GM18870 (cell line): ENCODE measurements around the gene L3MBTL4.
"Not testable (repeated sequence)": the region's sequence is repeated elsewhere in the genome, so short reads cannot be mapped to it uniquely, and the experiment has no call there.

ENCODE experiments used
- ATAC-seq: cut with Tn5 transposase; IDR thresholded peaks from one replicate; pipeline ENCODE4 v1.9.1; 2021; ENCODE audit warnings: moderate library complexity; ENCODE audit not compliant: unreplicated experiment

The L3MBTL4 gene

GRCh38 chr18:6406910-6407470 is 7.7 kb downstream of the L3MBTL4 start:
- ATAC-seq, result no peak

- no peak for ATAC-seq
These were observed 8.4 kb downstream of the L3MBTL4 start for GRCh38 chr18:6406075-6406909.

- no peak for ATAC-seq
These were observed 9.3 kb downstream of the L3MBTL4 start for GRCh38 chr18:6405237-6406074.

- no peak for ATAC-seq
These were observed 9.9 kb downstream of the L3MBTL4 start for GRCh38 chr18:6404834-6405233.

- ATAC-seq, result no peak
These were observed 13.0 kb downstream of the L3MBTL4 start for GRCh38 chr18:6401687-6402086.

- no peak for ATAC-seq
These were observed 14.9 kb downstream of the L3MBTL4 start for GRCh38 chr18:6399776-6400175.

GRCh38 chr18:6397931-6398566 is 16.7 kb downstream of the L3MBTL4 start:
- ATAC-seq, result no peak

- no peak for ATAC-seq
These were observed 17.9 kb downstream of the L3MBTL4 start for GRCh38 chr18:6396847-6397246.

- ATAC-seq, result no peak
These were observed 18.4 kb downstream of the L3MBTL4 start for GRCh38 chr18:6396276-6396675.

- no peak for ATAC-seq
These were observed 25.7 kb downstream of the L3MBTL4 start for GRCh38 chr18:6389005-6389404.

- no peak for ATAC-seq
These were observed 31.7 kb downstream of the L3MBTL4 start for GRCh38 chr18:6382963-6383362.

GRCh38 chr18:6377473-6377872 is 37.2 kb downstream of the L3MBTL4 start:
- ATAC-seq, result not testable (repeated sequence)

- no peak for ATAC-seq
These were observed 38.1 kb downstream of the L3MBTL4 start for GRCh38 chr18:6376433-6377229.

- ATAC-seq, result no peak
These were observed 39.7 kb downstream of the L3MBTL4 start for GRCh38 chr18:6374935-6375529.

GRCh38 chr18:6374340-6374739 is 40.4 kb downstream of the L3MBTL4 start:
- no peak for ATAC-seq

GRCh38 chr18:6373187-6373586 is 41.5 kb downstream of the L3MBTL4 start:
- ATAC-seq, result no peak

GRCh38 chr18:6370886-6371635 is 43.6 kb downstream of the L3MBTL4 start:
- no peak for ATAC-seq

GRCh38 chr18:6370410-6370809 is 44.3 kb downstream of the L3MBTL4 start:
- ATAC-seq, result no peak

- ATAC-seq, result no peak
These were observed 46.7 kb downstream of the L3MBTL4 start for GRCh38 chr18:6368017-6368416.
